ENCODE data around the gene ABCE1. TPM values are rescaled to one million over a fixed set of nuclear protein-coding genes. Genes with fewer than 3 reads are reported as not detected.
A peak's percentile ranks its signal among the peaks of the same experiment; 100 is the strongest.
"Not testable (repeated sequence)": the region's sequence is repeated elsewhere in the genome, so short reads cannot be mapped to it uniquely, and the experiment has no call there.

ABCE1 gene
- total RNA-seq, 1 donor from 2014 or later: 124 TPM

DNA sequence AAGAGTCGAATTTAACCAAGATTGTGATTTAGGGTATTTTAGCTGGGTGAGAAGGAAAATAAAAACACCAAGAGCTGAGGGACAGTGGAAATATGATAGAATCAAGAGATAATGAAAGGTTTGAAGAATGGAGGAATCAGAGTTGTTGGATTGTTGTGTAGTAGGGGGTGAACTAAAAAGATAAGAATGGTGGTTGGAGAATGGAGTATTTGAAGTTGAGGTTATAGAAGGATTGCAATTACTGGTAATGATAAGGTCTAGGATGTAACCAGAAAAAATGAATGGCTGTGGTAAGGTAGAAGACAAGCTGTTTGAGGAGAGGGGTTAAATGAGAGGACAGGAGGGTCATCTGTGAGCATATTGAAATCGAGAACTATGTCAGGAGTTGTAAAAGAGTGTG lies 4.5 kb downstream of the ABCE1 start:
- no peak for DNase-seq (ENCODE audit: low read depth in 2 of 2)

DNA sequence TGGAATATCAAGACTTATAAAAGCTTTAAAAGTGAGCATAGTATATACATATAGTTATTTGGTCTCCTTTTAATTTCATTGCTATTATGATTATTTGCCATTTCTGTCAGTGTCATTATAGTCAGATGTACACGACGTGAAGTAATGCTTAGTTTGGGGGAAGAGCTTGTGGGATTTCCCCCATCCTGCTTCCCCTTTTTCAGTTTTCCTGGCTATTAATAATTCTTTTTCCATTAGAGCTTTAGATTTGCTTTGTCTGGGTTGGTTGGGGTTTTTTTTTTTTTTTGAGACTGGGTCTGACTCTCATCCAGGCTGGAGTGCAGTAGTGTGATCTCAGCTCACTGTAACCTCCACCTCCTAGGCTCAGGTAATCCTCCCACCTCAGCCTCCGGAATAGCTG lies 5.4 kb downstream of the ABCE1 start:
- no peak for DNase-seq (ENCODE audit: low read depth in 2 of 2)

DNA sequence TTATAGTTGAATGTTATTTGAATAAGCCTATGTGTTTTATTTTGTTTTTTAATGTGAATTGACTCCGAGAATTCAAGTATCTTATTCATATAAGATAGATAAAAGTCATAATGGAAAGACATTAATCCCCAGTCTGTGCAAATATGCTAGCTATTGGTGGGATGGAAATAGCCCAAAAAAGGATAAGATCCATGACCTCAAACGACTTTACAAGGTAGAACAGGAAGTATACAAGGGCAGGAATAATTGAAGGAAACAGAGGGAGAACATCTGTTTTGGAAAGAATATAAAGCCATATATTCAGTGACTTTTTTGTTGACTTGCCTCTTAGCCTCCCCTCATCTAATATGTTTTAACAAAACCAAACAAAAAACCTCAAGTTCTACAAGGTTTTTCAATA lies 9.0 kb downstream of the ABCE1 start:
- peak; percentile 65 for DNase-seq (ENCODE audit: low read depth in 2 of 2)

DNA sequence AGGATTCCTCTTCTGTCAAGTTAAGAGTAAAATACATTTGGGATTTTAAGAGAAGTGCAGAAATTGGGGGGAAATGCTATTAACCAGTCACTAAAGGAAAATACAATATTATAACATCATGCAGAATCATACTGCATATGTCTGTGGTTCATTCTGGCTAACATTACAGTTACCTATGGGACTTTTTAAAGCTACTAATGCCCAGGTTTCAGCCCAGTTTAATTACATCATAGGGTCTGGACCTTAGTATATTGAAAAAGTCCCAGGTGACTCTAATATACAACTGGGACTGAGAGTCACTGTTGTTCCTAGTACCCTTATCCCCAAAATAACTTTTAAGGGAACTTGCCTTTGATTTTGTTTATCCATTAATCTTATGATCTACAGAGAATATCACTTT lies 10.0 kb downstream of the ABCE1 start:
- DNase-seq (ENCODE audit: low read depth in 2 of 2): no peak

DNA sequence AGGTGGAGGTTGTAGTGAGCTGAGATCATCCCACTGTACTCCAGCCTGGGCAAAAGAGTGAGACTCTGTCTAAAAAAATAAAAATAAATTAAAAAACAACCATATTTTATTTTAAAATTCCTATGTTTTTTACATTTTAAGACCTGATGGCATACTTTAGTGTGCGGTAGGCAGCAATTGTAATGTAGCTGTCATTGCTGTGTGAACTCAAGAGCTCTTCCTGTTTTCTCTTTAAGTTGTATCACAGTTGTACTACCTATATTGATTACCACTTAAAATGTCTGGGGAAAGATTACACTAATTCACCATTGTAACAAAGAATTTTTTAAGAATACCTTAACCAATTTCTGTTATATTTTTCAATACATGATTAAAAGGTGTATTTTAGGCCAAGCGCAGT lies 27.3 kb downstream of the ABCE1 start:
- no peak for DNase-seq (ENCODE audit: low read depth in 2 of 2)

DNA sequence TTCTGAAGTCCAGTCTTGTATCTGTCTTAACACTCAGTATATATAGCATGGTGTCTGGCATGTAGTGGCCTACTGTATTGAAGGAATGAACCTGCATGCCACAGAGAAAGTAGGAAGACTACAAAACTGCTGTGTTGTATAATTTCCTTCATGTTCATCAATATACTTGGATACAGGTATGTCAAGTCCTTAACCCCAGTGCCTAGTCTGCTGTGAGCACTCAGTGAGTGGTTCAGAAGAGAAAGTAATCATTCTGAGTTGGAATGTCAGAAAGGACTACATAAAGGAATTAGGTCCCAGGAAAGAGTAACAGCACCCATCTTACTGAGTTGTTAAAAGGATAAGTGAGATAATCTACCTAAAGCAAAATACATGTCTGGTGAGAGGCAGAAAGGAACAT lies 32.0 kb downstream of the ABCE1 start:
- DNase-seq (ENCODE audit: low read depth in 2 of 2): no peak

DNA sequence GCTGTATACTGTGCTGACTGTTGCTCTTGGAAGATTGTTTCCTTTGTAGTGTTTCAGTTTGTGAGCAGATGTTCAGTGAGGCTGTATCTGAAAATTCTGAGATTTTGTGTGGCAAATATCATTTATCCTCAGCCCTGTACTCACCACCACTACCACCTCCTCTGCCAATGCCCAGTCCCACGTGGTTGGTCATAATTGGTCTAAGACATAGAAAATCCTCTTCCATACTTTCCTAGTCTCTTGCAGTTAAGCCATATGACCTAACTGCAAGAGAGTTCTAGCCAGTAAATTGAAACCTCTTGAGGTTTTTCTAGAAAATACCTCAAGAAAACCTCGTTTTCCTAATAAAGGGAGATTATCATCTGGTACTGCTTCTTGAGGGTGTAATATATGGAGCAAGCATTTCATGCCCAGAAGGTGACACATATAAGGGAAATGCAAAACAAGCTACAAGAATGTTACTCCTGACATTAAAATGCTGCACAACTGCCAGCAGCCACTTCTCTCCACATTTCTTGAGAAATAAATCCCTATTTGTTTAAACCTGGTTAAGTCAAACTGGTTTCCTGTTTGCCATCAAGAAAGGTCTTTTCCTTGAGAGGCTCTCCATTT lies 32.8 kb downstream of the ABCE1 start:
- peak in 1 of 2 donors; percentile 28 for DNase-seq (ENCODE audit: low read depth in 2 of 2)

DNA sequence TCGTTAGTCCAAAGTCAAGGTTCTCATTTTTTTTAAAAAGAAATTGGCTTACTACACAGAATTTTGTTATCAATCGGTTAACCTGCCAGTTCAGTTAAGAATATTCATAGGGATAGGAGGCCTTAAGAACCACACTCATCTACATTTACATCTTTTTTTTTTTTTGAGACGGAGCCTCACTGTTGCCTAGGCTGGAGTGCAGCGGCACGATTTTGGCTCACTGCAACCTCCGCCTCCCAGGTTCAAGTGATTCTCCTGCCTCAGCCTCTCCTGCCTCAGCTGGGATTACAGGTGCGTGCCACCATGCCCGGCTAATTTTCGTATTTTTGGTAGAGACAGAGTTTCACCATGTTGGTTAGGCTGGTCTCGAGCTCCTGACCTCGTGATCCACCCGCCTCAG lies 33.7 kb downstream of the ABCE1 start:
- DNase-seq (ENCODE audit: low read depth in 2 of 2): no peak

DNA sequence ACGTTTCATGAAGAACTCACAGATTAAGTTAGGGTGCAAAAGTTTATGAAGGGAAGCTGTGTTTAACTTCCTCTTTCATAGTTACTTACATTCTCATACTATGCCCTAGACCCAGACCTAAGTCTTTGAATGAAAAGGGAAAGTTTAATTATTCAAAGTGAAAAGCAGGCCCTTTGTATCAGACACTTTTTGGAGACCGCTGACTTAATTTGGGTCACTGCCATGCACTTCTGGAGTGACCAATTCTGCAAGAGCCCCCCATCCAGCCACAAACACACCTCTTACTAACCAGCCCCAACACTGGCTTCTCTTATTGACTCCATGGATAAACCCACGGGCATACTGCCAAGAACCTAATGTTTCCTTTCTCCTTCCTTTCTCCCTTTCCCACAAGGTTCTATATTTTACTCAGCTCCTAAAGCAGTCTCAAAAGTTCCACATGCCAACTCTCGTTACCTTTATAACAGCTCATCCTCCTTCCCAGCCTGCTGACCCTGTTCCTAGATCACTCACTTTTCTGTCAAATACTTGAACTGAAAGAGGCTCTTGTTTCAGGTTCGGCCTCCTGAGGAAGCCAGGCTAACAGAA lies 34.5 kb downstream of the ABCE1 start:
- peak in 1 of 2 donors; percentile 76 for DNase-seq (ENCODE audit: low read depth in 2 of 2)

DNA sequence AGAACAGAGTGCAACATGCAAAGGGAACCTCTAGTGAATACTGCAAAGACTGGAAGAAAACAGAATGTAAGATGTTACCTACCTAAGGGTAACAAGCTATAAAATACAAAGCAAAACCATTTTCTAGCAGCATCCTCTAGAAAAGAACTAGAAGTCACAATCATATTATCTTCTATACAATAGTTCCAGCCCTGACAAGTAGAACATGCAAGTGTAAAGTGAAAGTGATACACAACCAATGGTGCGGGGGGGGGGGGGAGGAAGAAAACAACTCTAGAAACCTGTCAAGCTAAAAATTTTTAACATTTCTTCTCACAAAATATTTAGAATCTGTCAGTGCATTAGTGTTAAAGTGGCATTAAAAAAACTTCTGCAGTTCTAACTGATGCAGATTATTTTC lies 38.1 kb downstream of the ABCE1 start:
- DNase-seq (ENCODE audit: low read depth in 2 of 2): not testable (repeated sequence)

DNA sequence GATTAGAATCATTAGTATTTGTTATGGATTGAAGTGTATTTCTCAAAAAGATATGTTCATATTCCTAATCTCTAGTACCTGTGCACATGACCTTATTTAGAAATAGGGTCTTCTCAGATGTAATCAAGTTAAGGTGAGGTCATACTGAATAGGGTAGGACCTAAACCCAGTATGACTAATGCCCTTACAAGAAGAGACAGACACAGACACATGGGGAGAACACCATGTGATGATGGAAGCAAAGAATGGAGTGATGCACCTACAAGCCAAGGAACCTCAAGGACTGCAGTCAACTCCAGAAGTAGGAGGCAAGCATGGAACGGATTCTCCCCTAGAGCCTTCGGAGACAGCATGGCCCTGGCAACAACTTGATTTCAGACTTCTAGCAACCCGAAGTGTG lies 50.9 kb downstream of the ABCE1 start:
- no peak for DNase-seq (ENCODE audit: low read depth in 2 of 2)

DNA sequence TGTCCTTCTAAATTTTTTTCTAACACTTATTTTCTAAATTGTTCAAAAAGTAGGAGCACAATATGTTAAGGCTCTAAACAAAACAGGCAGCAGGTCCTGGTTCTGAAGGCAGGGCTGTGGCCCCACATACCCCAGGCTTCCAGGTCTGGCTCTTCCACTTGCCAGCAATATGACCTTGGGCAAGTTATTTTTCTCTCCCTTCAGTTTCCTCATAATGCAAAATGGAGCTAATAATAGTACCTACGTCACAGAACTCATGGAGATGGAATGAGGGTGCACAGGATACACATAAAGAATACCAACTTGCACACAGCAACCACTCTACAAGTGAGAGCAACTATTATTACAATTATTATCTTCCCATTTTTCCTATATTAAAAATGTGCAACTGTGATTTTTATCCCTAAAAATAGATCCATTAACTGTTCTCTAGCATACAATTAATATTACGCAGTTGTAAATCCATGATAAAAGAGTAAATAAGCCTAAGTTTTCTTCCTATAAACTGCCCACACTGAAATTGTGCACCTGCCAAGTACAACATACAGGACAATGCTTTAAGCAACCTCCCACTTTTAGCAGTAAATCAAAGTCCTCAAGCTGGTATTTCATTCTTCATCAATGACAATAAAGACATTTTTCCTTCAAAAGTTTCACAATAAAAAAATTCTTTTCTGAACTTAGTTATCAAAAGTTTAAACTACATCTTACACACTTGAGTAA lies 55.2 kb downstream of the ABCE1 start:
- peak; percentile 82 to 86 for DNase-seq (ENCODE audit: low read depth in 2 of 2)

DNA sequence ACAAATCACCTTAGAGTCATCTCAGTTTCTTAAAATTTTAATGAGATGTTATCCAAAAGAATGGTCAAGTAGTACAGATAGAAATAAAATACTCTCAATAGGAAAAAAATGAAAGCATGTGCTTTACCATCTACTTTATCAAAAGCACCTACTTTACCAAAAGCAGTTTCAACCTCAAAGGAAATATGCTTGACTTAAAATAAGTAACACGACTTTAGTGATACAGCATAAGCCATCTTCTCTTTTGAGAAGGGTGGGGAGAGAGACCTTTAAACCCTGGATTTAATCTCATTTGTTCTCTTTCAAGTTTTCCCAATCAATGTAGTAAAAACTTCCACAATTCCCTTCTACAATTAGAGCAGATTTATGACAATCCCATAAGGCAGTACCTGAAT lies 55.8 kb downstream of the ABCE1 start:
- no peak for DNase-seq (ENCODE audit: low read depth in 2 of 2)

DNA sequence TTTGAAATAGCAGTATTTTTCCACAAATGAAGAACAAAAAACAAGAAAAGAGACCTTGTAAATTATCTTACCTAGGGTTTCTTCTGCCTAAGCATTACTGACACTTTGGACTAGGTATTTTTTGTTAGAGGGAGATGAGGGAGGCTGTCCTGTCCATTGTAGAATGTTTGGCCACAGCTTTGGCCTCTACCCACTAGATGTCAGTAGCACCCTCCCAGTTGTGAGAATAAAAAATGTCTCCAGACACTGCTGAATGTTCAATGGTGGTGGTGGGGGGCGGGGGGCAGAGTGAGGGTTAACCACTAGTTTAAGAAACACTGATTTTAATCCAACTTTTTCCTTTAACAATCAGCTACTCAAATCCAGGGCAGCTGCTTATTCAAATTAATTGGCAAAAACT lies 56.5 kb downstream of the ABCE1 start:
- peak; percentile 44 to 76 for DNase-seq (ENCODE audit: low read depth in 2 of 2)

DNA sequence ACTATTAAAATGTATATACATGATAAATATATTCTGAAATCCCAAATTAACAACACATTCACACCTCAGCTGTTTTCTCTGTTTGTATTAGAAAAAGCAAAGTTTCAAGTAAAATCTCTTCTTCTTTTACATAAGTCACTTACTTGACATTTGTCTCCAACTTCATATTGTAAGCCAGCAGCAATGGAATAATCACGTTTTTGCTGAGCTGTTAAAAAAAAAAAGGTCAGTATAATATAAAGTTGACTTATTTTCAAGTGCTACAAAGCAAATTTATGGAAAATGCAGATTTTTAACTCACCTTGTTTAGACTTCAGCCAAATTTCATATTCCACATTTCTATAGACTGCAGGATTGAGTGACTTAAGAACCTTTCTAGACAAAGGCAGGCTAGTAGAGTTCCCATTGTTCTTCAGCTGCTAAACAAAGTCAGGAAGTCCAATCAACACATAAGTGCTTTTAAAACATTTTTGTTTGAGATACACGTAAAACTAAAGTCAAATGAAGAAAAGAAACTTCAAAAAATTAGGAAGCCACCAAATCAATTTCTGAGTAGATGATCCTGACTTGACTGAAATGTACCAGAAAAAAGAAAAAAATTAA lies 57.3 kb downstream of the ABCE1 start:
- DNase-seq (ENCODE audit: low read depth in 2 of 2): peak in 1 of 2 donors; percentile 79

DNA sequence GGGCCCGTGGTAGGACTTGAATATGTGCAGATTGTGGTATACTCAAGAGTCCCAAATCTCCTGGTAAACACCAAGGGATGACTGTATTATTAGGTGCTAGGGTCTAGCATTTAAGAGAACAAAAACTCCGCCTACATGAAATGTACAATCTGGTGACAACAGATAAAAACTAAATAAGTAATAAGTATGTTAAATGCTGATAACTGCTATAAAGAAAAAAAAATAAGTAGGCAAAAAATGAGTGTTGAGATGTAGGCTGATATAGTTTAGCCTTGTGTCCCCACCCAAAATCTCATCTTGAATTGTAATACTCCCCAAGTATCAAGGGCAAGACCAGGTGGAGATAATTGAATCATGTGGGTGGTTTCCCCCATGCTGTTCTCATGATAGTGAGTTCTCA lies 58.9 kb downstream of the ABCE1 start:
- no peak for DNase-seq (ENCODE audit: low read depth in 2 of 2)

DNA sequence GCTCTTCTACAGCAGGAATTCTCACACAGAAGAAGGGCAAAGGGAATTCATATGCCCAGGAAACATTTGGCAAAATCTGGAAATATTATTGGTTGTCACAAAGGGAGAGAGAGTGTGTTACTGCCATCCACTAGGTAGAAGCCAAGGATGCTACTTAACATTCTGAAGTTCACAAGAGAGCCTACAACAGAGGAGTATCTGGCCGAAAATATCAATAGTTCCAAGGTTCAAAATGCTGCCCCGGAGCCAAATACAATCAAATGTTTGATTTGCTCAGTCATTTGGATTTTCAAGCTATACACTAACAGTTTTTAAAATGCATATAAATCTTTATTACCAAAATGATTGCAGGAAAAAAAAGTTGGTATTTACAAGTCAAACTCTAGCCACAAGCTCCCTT lies 63.4 kb downstream of the ABCE1 start:
- DNase-seq (ENCODE audit: low read depth in 2 of 2): no peak

DNA sequence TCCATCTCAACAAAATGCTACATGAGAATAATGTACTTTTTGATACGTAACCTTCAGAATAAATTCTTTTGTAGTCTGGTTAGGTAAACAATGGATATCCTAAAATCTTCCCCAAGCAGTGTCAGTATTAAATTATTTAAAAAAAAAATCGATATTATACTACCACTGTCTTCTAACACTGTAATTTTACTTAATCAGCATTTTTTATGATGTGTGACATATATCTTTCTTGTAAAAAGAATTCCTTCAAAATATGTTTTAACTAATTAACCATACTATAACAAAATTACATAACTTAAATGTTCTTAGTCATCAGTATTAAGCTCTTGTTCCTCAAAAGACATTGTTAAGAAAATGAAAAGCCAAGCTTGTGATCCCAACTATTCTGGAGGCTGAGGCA lies 69.8 kb downstream of the ABCE1 start:
- DNase-seq (ENCODE audit: low read depth in 2 of 2): no peak

DNA sequence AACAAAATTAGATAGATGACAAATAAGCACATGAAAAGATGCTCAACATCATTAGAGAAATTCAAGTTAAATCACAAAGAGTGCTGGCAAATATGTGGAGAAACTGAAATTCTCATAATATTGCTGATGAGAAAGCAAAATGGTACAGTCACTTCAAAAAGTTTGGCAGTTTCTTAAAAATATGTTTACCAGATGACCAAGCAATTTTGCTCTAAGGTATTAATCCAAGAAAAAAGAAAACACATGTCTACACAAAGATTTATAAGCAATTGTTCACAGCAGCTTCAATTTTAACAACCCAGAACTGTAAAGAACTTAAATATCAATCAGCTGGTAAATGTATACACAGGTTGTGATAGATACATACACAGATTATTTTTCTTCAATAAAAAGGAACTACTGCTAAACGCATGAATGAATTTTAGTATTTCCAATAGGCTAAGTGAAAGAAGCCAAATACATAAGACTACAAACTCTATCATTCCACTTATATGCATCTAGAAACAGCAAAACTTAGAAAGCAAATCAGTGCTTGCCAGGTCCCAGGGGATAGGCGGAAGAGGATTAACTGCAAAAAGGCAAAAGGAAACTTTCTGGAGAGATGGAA lies 70.6 kb downstream of the ABCE1 start:
- no peak for DNase-seq (ENCODE audit: low read depth in 2 of 2)

DNA sequence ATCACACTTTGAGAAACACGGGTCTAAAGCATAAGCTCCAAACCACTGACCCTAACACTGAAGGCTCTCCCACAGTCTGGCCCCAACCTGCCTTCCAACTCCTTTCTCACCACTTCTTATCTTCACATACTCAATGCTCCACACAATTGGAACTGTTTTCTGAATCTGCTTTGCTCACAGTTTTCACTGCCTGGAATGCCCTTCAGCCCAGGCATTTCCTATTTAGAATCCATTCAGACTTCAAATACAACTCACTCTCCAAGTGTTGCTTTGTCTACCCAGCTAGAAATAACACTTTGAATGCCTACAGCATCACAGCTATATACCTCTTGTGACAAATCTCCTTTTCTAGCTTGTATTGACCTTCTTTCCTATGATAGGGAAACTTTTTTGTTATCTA lies 72.1 kb downstream of the ABCE1 start:
- DNase-seq (ENCODE audit: low read depth in 2 of 2): peak in 1 of 2 donors; percentile 38

DNA sequence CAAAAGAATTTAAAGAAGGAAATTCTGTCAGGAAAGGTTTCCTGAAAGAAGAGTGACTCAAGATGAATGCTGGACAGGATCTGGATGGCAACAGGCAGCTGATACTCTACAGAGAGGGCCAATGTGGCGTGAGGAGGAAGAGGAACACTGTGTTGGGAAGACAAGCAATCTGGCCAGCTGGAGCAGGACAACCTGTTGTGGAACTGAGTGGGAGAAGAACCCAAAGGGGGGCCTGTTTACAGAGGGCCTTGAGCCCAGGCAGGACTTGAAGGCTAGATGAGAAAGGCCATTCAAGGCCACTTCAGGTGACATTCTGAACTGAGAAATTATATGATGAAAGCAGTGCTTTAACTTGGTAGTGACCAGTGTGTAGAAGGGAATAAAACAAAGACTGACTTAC lies 73.8 kb downstream of the ABCE1 start:
- peak in 1 of 2 donors; percentile 76 for DNase-seq (ENCODE audit: low read depth in 2 of 2)

All from dermis microvascular lymphatic vessel endothelial cell (primary cell).